GM12801 (cell line): ENCODE measurements around the gene DLG2.

ENCODE experiments used
- CTCF ChIP-seq: IDR thresholded peaks from one replicate; pipeline ENCODE4 v1.5.1; 2011; ENCODE audit warnings: control low read depth; ENCODE audit not compliant: insufficient read length; ENCODE audit errors: extremely low read depth

The DLG2 gene

GRCh38 chr11:85459304-85459703 lies 167.8 kb downstream of the DLG2 start:
- TF ChIP-seq CTCF, result no peak

- TF ChIP-seq CTCF, result no peak
Observed at GRCh38 chr11:85444479-85444878, 182.7 kb downstream of the DLG2 start.

- no peak for TF ChIP-seq CTCF
Observed at GRCh38 chr11:85440273-85440672, 186.9 kb downstream of the DLG2 start.

GRCh38 chr11:85438328-85438727 lies 188.8 kb downstream of the DLG2 start:
- no peak for TF ChIP-seq CTCF

- no peak for TF ChIP-seq CTCF
Observed at GRCh38 chr11:85431319-85431718, 195.8 kb downstream of the DLG2 start.

- no peak for TF ChIP-seq CTCF
Observed at GRCh38 chr11:85423794-85424193, 203.3 kb downstream of the DLG2 start.

- TF ChIP-seq CTCF, result no peak
Observed at GRCh38 chr11:85423316-85423715, 203.8 kb downstream of the DLG2 start.

- no peak for TF ChIP-seq CTCF
Observed at GRCh38 chr11:85414175-85414574, 213.0 kb downstream of the DLG2 start.
